ENCODE measurements around the gene CELF4.

DNA sequence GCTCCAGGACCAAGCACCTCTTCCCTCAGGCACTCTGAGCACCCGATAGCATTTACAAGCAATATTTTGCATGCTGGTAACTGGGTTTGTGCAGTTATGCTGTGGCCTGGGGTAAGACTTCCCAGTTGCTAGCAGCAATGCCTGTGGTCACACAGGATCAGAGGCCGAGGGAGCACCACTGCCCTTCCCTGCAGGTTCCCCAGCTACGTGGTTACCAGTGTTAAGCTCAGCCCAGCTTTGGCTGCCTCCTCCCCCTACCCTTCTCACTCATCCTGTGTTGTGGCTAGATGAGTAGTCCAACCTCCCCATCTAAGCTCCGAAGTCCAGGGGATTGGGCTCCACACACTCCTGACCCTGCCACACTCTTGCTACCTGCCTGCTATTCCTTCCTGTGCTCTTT lies 141.1 kb downstream of the CELF4 start:
- TF ChIP-seq, protein P1, sequence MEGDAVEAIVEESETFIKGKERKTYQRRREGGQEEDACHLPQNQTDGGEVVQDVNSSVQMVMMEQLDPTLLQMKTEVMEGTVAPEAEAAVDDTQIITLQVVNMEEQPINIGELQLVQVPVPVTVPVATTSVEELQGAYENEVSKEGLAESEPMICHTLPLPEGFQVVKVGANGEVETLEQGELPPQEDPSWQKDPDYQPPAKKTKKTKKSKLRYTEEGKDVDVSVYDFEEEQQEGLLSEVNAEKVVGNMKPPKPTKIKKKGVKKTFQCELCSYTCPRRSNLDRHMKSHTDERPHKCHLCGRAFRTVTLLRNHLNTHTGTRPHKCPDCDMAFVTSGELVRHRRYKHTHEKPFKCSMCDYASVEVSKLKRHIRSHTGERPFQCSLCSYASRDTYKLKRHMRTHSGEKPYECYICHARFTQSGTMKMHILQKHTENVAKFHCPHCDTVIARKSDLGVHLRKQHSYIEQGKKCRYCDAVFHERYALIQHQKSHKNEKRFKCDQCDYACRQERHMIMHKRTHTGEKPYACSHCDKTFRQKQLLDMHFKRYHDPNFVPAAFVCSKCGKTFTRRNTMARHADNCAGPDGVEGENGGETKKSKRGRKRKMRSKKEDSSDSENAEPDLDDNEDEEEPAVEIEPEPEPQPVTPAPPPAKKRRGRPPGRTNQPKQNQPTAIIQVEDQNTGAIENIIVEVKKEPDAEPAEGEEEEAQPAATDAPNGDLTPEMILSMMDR (conservative IDR thresholded peaks at IDR 0.05 in 1 of 2, IDR thresholded peaks at IDR 0.05 in 1 of 2; ENCODE audit: low read depth in 1 of 2, low read length in 2 of 2): no peak
- no peak for TF ChIP-seq EZH2 (IDR thresholded peaks at IDR 0.05; ENCODE audit: low read length, missing control alignments)
